Measurements from ENCODE around the gene MAN2C1. TPM values are rescaled to one million over a fixed set of nuclear protein-coding genes. Genes with fewer than 3 reads are reported as not detected.

MAN2C1 gene
- total RNA-seq, 1 experiment from 2014 or later, result 148 TPM

GRCh38 chr15:75367913-75368688 is at the start of gene MAN2C1 (continued):
- TF ChIP-seq, protein P1, sequence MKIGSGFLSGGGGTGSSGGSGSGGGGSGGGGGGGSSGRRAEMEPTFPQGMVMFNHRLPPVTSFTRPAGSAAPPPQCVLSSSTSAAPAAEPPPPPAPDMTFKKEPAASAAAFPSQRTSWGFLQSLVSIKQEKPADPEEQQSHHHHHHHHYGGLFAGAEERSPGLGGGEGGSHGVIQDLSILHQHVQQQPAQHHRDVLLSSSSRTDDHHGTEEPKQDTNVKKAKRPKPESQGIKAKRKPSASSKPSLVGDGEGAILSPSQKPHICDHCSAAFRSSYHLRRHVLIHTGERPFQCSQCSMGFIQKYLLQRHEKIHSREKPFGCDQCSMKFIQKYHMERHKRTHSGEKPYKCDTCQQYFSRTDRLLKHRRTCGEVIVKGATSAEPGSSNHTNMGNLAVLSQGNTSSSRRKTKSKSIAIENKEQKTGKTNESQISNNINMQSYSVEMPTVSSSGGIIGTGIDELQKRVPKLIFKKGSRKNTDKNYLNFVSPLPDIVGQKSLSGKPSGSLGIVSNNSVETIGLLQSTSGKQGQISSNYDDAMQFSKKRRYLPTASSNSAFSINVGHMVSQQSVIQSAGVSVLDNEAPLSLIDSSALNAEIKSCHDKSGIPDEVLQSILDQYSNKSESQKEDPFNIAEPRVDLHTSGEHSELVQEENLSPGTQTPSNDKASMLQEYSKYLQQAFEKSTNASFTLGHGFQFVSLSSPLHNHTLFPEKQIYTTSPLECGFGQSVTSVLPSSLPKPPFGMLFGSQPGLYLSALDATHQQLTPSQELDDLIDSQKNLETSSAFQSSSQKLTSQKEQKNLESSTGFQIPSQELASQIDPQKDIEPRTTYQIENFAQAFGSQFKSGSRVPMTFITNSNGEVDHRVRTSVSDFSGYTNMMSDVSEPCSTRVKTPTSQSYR (CRISPR knock-in tag; IDR thresholded peaks at IDR 0.05), result peak; percentile 74; the same call in 1 of the 2 replicates
- no peak for TF ChIP-seq IRF2 (CRISPR knock-in tag; IDR thresholded peaks at IDR 0.05; ENCODE audit: borderline replicate concordance, low read depth)
- no peak for TF ChIP-seq PREB (CRISPR knock-in tag; IDR thresholded peaks at IDR 0.05; ENCODE audit: borderline replicate concordance)
- TF ChIP-seq, protein P2, sequence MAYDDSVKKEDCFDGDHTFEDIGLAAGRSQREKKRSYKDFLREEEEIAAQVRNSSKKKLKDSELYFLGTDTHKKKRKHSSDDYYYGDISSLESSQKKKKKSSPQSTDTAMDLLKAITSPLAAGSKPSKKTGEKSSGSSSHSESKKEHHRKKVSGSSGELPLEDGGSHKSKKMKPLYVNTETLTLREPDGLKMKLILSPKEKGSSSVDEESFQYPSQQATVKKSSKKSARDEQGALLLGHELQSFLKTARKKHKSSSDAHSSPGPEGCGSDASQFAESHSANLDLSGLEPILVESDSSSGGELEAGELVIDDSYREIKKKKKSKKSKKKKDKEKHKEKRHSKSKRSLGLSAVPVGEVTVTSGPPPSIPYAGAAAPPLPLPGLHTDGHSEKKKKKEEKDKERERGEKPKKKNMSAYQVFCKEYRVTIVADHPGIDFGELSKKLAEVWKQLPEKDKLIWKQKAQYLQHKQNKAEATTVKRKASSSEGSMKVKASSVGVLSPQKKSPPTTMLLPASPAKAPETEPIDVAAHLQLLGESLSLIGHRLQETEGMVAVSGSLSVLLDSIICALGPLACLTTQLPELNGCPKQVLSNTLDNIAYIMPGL (CRISPR knock-in tag; IDR thresholded peaks at IDR 0.05), result peak; percentile 82
- peak; percentile 31 for TF ChIP-seq KAT7 (CRISPR knock-in tag; IDR thresholded peaks at IDR 0.05; ENCODE audit: borderline replicate concordance)
- peak; percentile 16; the same call in 1 of the 2 replicates for TF ChIP-seq TEAD1 (CRISPR knock-in tag; IDR thresholded peaks at IDR 0.05)
- TF ChIP-seq ZNF671 (CRISPR knock-in tag; IDR thresholded peaks at IDR 0.05), result peak; percentile 64; the same call in 1 of the 2 replicates
- no peak for TF ChIP-seq NR2C2 (CRISPR knock-in tag; IDR thresholded peaks at IDR 0.05)
- no peak for TF ChIP-seq ZNF219 (CRISPR knock-in tag; IDR thresholded peaks at IDR 0.05; ENCODE audit: borderline replicate concordance)
- no peak for TF ChIP-seq CTCF (IDR thresholded peaks at IDR 0.05)
- peak; percentile 15; the same call in 1 of the 2 replicates for TF ChIP-seq E2F4 (CRISPR knock-in tag; IDR thresholded peaks at IDR 0.05; ENCODE audit: borderline replicate concordance, low read depth)
- no peak for TF ChIP-seq SMAD4 (CRISPR knock-in tag; IDR thresholded peaks at IDR 0.05)
- peak; percentile 67 for TF ChIP-seq NFATC4 (CRISPR knock-in tag; IDR thresholded peaks at IDR 0.05)
- TF ChIP-seq ATF2 (CRISPR knock-in tag; IDR thresholded peaks at IDR 0.05; ENCODE audit: borderline replicate concordance, low read depth), result 0 out of 2 replicates have a peak, but pooled peaks have one; percentile 42
- TF ChIP-seq, protein P3, sequence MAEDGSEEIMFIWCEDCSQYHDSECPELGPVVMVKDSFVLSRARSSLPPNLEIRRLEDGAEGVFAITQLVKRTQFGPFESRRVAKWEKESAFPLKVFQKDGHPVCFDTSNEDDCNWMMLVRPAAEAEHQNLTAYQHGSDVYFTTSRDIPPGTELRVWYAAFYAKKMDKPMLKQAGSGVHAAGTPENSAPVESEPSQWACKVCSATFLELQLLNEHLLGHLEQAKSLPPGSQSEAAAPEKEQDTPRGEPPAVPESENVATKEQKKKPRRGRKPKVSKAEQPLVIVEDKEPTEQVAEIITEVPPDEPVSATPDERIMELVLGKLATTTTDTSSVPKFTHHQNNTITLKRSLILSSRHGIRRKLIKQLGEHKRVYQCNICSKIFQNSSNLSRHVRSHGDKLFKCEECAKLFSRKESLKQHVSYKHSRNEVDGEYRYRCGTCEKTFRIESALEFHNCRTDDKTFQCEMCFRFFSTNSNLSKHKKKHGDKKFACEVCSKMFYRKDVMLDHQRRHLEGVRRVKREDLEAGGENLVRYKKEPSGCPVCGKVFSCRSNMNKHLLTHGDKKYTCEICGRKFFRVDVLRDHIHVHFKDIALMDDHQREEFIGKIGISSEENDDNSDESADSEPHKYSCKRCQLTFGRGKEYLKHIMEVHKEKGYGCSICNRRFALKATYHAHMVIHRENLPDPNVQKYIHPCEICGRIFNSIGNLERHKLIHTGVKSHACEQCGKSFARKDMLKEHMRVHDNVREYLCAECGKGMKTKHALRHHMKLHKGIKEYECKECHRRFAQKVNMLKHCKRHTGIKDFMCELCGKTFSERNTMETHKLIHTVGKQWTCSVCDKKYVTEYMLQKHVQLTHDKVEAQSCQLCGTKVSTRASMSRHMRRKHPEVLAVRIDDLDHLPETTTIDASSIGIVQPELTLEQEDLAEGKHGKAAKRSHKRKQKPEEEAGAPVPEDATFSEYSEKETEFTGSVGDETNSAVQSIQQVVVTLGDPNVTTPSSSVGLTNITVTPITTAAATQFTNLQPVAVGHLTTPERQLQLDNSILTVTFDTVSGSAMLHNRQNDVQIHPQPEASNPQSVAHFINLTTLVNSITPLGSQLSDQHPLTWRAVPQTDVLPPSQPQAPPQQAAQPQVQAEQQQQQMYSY (CRISPR knock-in tag; IDR thresholded peaks at IDR 0.05), result no peak
- TF ChIP-seq SP1 (CRISPR knock-in tag; conservative IDR thresholded peaks at IDR 0.05), result peak; percentile 86
- TF ChIP-seq GRHL2 (CRISPR knock-in tag; IDR thresholded peaks at IDR 0.05; ENCODE audit: insufficient replicate concordance, severe bottlenecking), result no peak
- no peak for TF ChIP-seq OVOL2 (CRISPR knock-in tag; IDR thresholded peaks at IDR 0.05; ENCODE audit: borderline replicate concordance)
- TF ChIP-seq, protein P4, sequence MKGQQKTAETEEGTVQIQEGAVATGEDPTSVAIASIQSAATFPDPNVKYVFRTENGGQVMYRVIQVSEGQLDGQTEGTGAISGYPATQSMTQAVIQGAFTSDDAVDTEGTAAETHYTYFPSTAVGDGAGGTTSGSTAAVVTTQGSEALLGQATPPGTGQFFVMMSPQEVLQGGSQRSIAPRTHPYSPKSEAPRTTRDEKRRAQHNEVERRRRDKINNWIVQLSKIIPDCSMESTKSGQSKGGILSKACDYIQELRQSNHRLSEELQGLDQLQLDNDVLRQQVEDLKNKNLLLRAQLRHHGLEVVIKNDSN (CRISPR knock-in tag; IDR thresholded peaks at IDR 0.05), result peak; percentile 51; the same call in 1 of the 2 replicates
- TF ChIP-seq EMX1 (CRISPR knock-in tag; IDR thresholded peaks at IDR 0.05), result peak; percentile 75; the same call in 1 of the 2 replicates
- TF ChIP-seq SOX15 (CRISPR knock-in tag; IDR thresholded peaks at IDR 0.05), result no peak
